PC-3 (cell line): ENCODE results near the gene IQCK. TPM values are rescaled to one million over a fixed set of nuclear protein-coding genes. Genes with fewer than 3 reads are reported as not detected.

Source experiments
- ATAC-seq: fragments of 200-7000 bp; cut with Tn5 transposase; 2 replicates; pipeline ENCODE4 v1.9.1; 2020; ENCODE audit warnings: mild to moderate bottlenecking, moderate library complexity
- BruUV-seq: library from RNA; stranded (reverse); fragments of 400-500 nt; replicated peaks from 2 replicates; lab custom pipeline; 2021; lab: Mats Ljungman, UMichigan
- CTCF ChIA-PET: fragments of 300-600 bp; sonication (Branson Sonifier 250); formaldehyde crosslinking; loops from one replicate; lab custom pipeline; 2022; ENCODE audit warnings: antibody characterized with exemption; lab: Charles Lee
- POLR2A ChIA-PET: fragments of 300-600 bp; sonication (Branson Sonifier 250); formaldehyde crosslinking; loops from one replicate; lab custom pipeline; 2022; ENCODE audit warnings: antibody characterized with exemption; ENCODE audit not compliant: unreplicated experiment; lab: Charles Lee
- DNase-seq: peaks from one replicate; pipeline ENCODE4 v3.0.0-alpha.2; 2015
- H2AFZ ChIP-seq: fragments of 300-600 bp; sonication (generic); 2 replicates; pipeline ENCODE4 v1.6.0; 2016; ENCODE audit warnings: antibody characterized with exemption, low read length
- H3F3A ChIP-seq: fragments of 300-600 bp; sonication (generic); one replicate; pipeline ENCODE4 v1.6.0; 2017; ENCODE audit warnings: antibody characterized with exemption, low read length, control low read depth, mild to moderate bottlenecking; ENCODE audit not compliant: unreplicated experiment
- H3K27ac ChIP-seq: fragments of 300-600 bp; sonication (generic); 2 replicates; pipeline ENCODE4 v1.5.1; 2016; ENCODE audit warnings: mild to moderate bottlenecking, low read length
- H3K27me3 ChIP-seq: fragments of 300-600 bp; sonication (generic); 2 replicates; pipeline ENCODE4 v1.6.1; 2016; ENCODE audit warnings: low read length, mixed read lengths
- H3K36me3 ChIP-seq: fragments of 300-600 bp; sonication (generic); 2 replicates; pipeline ENCODE4 v1.6.1; 2016; ENCODE audit warnings: low read depth, mixed run types, low read length, mixed read lengths
- H3K4me1 ChIP-seq: fragments of 300-600 bp; sonication (generic); 2 replicates; pipeline ENCODE4 v1.5.1; 2016; ENCODE audit warnings: low read length; ENCODE audit not compliant: insufficient read depth
- H3K4me2 ChIP-seq: fragments of 300-600 bp; sonication (generic); 2 replicates; pipeline ENCODE4 v1.6.0; 2016; ENCODE audit warnings: low read length
- H3K4me3 ChIP-seq: fragments of 300-600 bp; sonication (generic); 2 replicates; pipeline ENCODE4 v1.5.1; 2016; ENCODE audit warnings: mild to moderate bottlenecking, low read length, mixed read lengths
- H3K79me2 ChIP-seq: fragments of 300-600 bp; sonication (generic); 2 replicates; pipeline ENCODE4 v1.6.1; 2017; ENCODE audit warnings: low read length, mixed read lengths
- H3K9ac ChIP-seq: fragments of 300-600 bp; sonication (generic); 2 replicates; pipeline ENCODE4 v1.6.0; 2016; ENCODE audit warnings: mild to moderate bottlenecking, low read length
- H3K9me2 ChIP-seq: fragments of 300-600 bp; sonication (generic); replicated peaks from 2 replicates; pipeline ENCODE4 v1.6.1; 2016; ENCODE audit warnings: mixed run types, low read length, mixed read lengths
- H3K9me3 ChIP-seq: fragments of 300-600 bp; sonication (generic); 2 replicates; pipeline ENCODE4 v1.6.1; 2016; ENCODE audit warnings: low read length, mixed read lengths
- H4K20me1 ChIP-seq: fragments of 300-600 bp; sonication (generic); 2 replicates; pipeline ENCODE4 v1.6.1; 2016; ENCODE audit warnings: low read length, mixed read lengths
- EZH2 ChIP-seq: fragments of 300-600 bp; sonication (generic); IDR thresholded peaks from one replicate; pipeline ENCODE4 v1.6.1; 2017; ENCODE audit warnings: antibody characterized with exemption, mild to moderate bottlenecking, low read length; ENCODE audit not compliant: unreplicated experiment
- EZH2phosphoT487 ChIP-seq: fragments of 300-600 bp; sonication (generic); IDR thresholded peaks from 2 replicates; pipeline ENCODE4 v1.6.1; 2018; ENCODE audit warnings: mild to moderate bottlenecking, antibody characterized with exemption, low read length, borderline replicate concordance
- intact Hi-C: fragments of 100-400 bp; cut with micrococcal nuclease; formaldehyde crosslinking; loops from 2 replicates; pipeline ENCODE4 v1.9.0; 2023
- total RNA-seq: library from RNA; depleted of rRNA; stranded (reverse); fragments of >200 nt; gene quantifications from 2 replicates; pipeline ENCODE4 v1.2.3, GENCODE V29; 2014
- TF ChIP-seq, protein P1 (sequence below): fragments of 300-600 bp; sonication (generic); conservative IDR thresholded peaks from 2 replicates; pipeline ENCODE4 v1.5.1; 2017; ENCODE audit warnings: antibody characterized with exemption, low read depth, mild to moderate bottlenecking, low read length

Gene IQCK
- total RNA-seq, 1 experiment from 2014 or later: 8.9 TPM

DNA sequence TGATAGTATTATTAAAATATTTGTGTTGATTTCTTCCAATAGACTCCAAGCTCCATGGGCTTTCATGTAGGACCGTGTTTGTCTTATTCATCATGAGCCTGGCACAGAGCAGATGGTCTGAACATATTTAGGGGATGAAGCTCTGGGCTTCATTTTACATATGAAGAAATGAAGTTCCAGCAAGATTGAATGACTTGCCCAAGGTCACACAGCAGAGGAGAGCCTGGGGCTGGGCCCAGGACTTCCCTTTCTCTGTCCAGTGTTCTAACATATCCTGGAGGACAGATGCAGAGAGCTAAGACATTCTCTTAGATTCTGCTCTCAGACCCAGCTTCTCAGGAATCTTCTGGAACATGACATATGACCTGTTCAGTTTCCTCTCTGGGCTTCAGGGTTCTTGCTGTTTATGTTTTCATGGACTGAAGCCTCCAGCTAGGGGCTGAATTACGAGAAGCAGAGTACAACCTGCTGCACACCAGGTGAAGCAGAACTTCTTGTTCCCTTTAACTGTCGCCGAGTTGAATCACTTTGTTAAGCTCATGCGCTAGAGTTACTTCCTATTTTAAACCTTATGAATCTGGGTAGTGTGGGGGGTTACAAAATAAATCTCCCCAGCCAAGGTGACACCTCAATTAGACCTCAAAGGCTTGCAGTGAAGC, 113.0 kb downstream of the IQCK start:
- Histone ChIP-seq H3K9me3 (no peaks in the 10 kb centered on the region), H3F3A (no peaks in the 10 kb centered on the region), H3K4me3 (no peak overlapping the region), H3K36me3 (no peaks in the 10 kb centered on the region), H3K4me1 (peaks cover 14% of the 10 kb centered on the region), H3K27ac (no peak overlapping the region), H3K79me2 (no peaks in the 10 kb centered on the region), H2AFZ (no peak overlapping the region), H3K9ac (no peak overlapping the region), H3K4me2 (no peak overlapping the region), H4K20me1 (no peaks in the 10 kb centered on the region), H3K9me2 (no peaks in the 10 kb centered on the region), H3K27me3 (no peaks in the 10 kb centered on the region)
- CTCF ChIA-PET: no interaction called here
- POLR2A ChIA-PET: interaction anchor here (0.5 kb wide), 1 partner anchor 35 kb away, joined by 3 read pairs; no protein-coding TSS in a partner anchor
- intact Hi-C loops: no loop called here
- DNase-seq (no peak), ATAC-seq (no peak)
- BruUV-seq: no TSS peak
- TF ChIP-seq EZH2phosphoT487 (no peak), EZH2 (no peak)
- TF ChIP-seq, protein P1, sequence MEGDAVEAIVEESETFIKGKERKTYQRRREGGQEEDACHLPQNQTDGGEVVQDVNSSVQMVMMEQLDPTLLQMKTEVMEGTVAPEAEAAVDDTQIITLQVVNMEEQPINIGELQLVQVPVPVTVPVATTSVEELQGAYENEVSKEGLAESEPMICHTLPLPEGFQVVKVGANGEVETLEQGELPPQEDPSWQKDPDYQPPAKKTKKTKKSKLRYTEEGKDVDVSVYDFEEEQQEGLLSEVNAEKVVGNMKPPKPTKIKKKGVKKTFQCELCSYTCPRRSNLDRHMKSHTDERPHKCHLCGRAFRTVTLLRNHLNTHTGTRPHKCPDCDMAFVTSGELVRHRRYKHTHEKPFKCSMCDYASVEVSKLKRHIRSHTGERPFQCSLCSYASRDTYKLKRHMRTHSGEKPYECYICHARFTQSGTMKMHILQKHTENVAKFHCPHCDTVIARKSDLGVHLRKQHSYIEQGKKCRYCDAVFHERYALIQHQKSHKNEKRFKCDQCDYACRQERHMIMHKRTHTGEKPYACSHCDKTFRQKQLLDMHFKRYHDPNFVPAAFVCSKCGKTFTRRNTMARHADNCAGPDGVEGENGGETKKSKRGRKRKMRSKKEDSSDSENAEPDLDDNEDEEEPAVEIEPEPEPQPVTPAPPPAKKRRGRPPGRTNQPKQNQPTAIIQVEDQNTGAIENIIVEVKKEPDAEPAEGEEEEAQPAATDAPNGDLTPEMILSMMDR: no peak

DNA sequence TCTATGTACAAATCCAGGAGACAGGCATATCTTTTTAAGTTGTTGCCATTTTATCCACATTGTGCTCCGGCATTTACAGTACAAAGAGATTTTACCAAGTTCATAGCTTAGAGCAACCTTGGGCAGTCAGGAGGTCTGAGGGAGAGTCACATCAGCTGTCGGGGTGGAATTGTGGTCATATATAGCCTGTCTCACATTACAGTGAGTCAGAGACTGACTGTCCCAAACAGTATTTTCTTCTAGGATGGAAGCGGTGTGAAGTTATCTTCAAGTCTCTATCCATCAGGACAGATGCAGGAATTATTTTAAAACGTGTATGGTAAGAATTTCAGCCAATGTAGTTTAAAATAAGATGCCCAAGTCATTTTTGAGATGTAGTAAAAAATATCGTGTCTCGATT, 113.6 kb downstream of the IQCK start:
- H3F3A ChIP-seq: no peaks in the 10 kb centered on the region
- CTCF ChIA-PET: interaction anchor here (0.6 kb wide), 1 partner anchor 67 kb away, joined by 3 read pairs; no protein-coding TSS in a partner anchor
- H3K9ac ChIP-seq: no peak overlapping the region
- peaks cover 14% of the 10 kb centered on the region for H3K4me1 ChIP-seq
- POLR2A ChIA-PET: no interaction called here
- ATAC-seq (peak; percentile 100), DNase-seq (peak; percentile 67)
- H4K20me1 ChIP-seq: no peaks in the 10 kb centered on the region
- H3K36me3 ChIP-seq: no peaks in the 10 kb centered on the region
- no peaks in the 10 kb centered on the region for H3K9me2 ChIP-seq
- TF ChIP-seq, protein P1: no peak
- TF ChIP-seq EZH2phosphoT487 (no peak), EZH2 (no peak)
- H3K4me2 ChIP-seq: no peak overlapping the region
- no peaks in the 10 kb centered on the region for H3K27me3 ChIP-seq
- no peak overlapping the region for H3K27ac ChIP-seq
- H3K79me2 ChIP-seq: no peaks in the 10 kb centered on the region
- no peaks in the 10 kb centered on the region for H3K9me3 ChIP-seq
- intact Hi-C loops: no loop called here
- BruUV-seq: no TSS peak
- no peak overlapping the region for H3K4me3 ChIP-seq
- H2AFZ ChIP-seq: no peak overlapping the region

DNA sequence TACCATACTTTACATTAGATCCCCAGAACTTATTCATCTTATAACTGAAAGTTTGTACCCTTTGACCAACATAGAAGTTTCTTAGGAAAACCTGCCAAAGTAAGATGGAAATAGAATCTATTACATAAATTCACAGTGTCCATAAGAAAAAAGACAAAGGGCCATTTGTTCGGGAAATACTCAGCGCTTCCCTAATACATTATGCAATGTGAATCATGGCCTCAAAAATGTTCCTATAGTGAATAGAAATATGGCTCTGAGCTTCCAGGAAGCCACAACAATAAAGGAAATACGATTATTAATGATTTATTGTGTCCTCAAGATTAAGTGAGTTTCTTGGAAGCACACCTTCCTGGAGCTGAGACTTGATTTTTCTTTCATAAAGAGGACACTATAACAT, 115.1 kb downstream of the IQCK start:
- no peaks in the 10 kb centered on the region for H3K9me2 ChIP-seq
- no peaks in the 10 kb centered on the region for H3K36me3 ChIP-seq
- no peak overlapping the region for H3K4me2 ChIP-seq
- no peaks in the 10 kb centered on the region for H3K79me2 ChIP-seq
- BruUV-seq: no TSS peak
- H2AFZ ChIP-seq: no peak overlapping the region
- ATAC-seq (no peak), DNase-seq (no peak)
- H3K27me3 ChIP-seq: no peaks in the 10 kb centered on the region
- intact Hi-C loops: no loop called here
- TF ChIP-seq, protein P1: no peak
- TF ChIP-seq EZH2 (no peak), EZH2phosphoT487 (no peak)
- peaks cover 14% of the 10 kb centered on the region for H3K4me1 ChIP-seq
- no peaks in the 10 kb centered on the region for H3F3A ChIP-seq
- ChIA-PET POLR2A (no interaction called here), CTCF (no interaction called here)
- H3K9ac ChIP-seq: no peak overlapping the region
- H3K9me3 ChIP-seq: no peaks in the 10 kb centered on the region
- no peak overlapping the region for H3K27ac ChIP-seq
- no peak overlapping the region for H3K4me3 ChIP-seq
- no peaks in the 10 kb centered on the region for H4K20me1 ChIP-seq
